Measurements from ENCODE around the gene ADAMTS2.
"Not testable (repeated sequence)": the region's sequence is repeated elsewhere in the genome, so short reads cannot be mapped to it uniquely, and the experiment has no call there.

ADAMTS2 gene

DNA sequence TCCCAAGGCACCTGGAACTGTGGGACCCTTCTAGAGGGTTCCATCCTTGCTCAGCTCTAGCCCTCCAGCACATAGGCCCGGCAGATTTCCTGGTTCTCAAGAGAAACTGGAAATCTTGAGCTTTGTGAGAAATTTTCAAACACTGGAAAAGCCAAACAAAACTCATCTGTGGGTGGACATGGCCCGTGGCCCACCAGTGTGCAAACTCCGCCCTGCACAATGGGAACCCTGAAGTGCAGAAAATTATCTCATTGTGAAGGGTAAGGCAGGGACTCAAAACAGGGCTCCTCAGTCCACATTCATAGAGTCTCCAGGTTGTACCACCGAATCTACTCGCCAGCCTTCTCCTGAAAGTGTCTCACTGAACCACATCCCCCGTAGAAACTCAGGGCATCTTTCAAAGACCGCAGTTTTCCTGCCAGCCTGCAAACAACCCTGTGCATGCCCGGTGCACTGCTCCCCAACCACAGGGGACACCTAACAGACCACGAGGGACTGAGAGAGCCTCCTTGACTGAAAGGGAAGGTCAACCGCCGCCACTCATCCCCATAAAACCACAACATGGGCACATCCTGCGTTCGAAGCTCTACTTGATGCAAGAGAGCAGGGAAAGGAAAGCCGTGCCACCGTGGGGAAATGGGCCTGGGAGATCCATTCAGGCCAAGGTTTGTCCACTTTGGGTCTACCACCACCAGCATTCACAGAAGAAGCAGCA, 18.1 kb downstream of the ADAMTS2 start:
- in situ Hi-C loops (cut with MboI; ENCODE audit: low sequenced_read_pairs), result no loop called here

DNA sequence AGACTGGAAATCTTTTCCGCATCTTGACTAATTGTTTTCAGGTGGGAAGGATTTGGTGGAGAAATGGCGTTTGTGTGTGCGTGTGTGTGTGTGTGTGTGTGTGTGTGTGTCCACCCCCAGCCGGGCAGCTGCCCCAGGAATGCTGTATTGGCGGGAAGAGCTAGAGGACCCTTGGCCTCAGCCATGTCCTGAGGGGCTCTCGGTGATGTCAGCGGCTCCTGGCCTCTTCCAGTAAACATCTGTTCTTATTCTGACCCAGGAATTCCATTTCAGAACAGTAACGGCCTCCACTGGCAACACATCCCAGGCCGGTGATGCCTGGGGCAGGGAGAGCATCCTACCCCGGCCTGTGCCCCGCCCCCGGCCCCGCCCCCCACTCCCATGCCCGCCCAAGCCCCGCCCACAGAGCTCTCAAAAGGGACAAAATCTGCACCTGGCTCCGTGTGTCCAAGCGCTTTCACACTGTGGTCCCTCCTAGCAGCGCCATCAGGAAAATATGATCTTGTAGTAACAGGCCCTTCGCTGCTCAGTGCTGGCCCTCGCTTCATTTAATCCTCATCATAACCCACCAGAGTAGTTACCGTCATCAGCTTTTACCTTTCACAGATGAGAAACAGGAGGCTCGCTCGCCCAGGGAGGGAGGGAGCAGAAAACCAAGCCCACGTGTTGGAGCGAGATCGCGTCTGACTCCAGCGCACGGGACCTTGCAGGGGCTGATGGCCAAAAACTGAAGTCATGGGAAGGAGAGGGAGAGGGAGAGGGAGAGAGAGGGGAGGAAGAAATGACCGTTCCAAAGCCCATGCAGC, 18.9 kb downstream of the ADAMTS2 start:
- in situ Hi-C loops (cut with MboI; ENCODE audit: low sequenced_read_pairs), result no loop called here

DNA sequence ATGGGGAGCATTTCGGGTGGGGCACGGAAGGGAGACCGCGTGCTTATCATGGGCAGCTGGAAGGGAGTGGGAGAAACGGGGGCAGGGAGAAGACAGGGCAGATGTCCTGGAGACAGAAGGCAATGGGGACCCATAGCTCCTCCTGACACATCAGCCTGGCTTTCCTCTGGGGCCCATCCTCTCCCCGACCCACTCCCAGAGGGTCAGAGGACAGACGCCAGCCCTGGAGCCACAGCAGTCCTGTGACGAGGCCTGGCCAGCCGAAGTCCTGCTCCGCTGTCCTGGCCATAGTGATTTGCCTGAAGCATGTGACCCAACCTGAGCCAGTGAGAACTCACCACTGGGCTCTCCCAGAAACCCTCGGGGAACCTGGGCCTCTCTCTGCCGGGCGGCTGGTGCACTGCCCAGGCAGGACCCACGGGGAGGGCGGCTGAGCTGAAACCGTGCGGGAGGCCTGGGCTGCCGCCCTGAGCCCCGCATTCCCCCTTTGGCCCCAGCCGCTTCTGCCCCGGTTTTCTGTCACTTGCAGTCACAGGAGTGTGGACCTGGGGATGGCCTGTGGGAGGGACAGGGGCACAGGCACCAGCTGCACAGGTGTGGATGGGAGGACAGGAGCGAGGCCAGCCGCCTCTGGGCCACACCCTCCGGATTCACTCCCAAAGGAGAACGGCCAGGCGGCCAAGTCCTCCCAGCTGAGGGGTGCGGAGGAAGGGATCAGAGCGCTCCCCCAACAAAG, 19.8 kb downstream of the ADAMTS2 start:
- in situ Hi-C loops (cut with MboI; ENCODE audit: low sequenced_read_pairs), result no loop called here

DNA sequence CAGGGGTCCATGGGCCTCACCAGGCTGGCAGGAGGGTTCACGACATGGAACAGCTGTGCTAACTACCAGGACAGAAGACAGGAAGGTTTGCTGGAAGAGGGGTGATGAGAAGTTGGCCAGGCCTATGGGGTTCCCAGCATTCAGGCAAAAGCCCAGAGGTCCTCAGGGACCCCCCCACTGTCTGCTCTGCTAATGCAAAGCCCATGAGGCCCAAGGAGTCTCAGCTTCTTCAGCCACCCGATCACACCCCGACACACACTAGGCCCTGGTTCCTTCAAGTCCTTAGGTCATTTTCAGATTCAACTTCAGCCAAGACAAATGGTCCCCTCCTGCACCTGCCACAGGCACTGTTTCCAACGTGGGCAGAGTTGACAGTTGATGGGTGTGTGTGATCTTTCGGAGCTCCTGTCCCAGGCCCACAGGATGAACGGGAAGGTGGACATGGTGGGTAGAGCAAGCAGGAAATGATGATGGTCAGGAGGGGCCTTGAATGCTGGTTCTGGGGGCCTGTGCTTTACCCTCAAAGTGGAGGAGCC, 20.4 kb downstream of the ADAMTS2 start:
- in situ Hi-C loops (cut with MboI; ENCODE audit: low sequenced_read_pairs), result no loop called here

DNA sequence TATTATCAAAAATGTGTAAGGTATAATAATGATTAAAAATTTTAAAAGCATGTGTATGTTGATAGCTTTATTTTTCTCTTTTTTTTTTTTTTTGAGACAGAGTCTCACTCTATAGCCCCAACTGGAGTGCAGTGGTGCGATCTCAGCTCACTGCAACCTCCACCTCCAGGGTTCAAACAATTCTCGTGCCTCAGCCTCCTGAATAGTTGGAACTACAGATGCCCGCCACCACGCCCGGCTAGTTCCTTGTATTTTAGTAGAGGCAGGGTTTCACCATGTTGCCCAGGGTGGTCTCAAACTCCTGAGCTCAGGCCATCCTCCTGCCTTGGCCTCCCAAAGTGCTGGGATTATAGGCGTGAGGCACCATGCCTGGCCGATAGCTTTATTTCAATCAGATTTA, 20.9 kb downstream of the ADAMTS2 start:
- in situ Hi-C loops (cut with MboI; ENCODE audit: low sequenced_read_pairs), result not testable (repeated sequence)

DNA sequence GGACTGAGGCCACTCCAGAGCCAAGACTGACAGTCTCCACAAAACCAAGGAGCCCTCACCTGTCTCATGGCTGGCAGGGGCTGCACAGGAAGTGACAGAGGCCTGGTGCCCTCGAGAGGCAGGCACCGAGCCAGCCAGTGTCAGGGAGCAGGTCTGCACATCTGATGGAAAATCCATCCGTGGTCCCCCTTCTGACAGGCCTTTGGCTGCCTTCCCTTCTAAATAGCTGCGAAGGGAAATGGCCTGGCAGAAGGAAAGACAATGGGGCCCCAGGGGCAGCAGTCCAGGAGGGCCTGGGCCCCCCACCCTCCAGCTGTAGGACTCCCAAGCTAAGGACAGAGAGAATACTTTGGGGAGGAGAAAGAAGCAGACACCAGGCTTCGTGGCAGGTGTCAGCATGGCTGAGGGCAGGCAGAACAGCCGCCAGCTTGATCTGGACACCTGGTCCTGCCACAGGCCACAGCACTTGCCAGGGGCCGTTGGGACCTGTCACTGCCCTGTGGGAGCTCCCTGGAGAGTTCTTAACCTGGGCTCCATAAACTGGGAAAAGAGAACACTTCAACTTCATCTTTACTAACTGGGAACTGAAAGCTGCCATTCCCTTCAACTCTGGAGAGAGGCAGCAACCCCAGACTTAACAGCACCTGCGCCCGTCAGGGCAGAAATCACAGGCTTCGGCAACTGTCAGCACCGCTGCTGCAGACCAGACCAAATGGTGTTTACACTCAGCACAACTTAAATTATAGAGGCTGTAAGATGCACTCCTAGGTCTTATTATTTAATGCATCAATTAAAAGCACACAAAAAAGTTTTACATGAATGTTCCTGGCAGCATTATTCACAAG, 22.0 kb downstream of the ADAMTS2 start:
- in situ Hi-C loops (cut with MboI; ENCODE audit: low sequenced_read_pairs), result no loop called here

DNA sequence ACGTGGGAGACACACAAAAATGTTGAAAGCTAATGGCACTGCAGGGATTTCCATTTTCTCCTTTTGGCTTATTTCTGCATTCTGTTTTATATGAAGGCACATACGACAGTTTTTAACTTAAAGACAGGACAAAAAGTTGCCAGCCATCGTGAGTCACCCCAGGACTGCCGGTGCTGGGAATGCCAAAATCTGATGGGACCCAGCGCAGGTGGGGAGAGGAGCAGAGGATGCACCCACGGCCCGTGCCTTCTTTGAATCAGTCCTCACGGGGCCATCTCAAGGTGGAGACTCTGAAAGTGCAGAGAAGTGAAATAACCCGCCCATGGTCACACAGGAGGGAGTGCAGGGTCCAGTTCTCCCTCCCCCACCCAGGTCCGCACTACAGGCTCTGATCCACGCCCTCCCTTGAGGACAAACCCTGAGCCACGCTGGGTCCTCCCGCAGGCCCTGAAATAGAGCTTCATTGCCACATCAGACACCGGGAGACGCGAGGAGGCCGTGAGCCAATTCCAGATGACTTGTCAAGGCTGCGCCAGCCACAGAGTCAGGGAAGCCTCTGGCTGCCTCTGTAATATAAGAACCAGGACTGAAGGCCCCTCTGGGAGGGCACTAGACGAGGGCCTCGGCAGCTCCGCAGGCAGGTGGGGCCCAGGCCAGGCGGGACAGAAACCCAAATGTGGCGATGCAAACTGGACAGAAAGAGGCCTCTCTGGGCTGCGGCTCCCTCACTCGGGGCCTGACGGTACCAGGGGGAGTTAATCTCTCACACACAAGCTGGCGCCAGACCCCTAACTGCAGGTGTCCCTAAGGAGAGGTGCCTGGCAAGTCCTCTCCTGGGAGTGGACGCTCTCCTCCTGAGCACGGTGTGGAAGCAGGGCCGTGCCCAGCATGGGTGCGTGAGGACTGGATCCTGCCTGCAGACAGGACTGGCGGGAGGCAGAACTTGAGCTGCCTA, 22.9 kb downstream of the ADAMTS2 start:
- in situ Hi-C loops (cut with MboI; ENCODE audit: low sequenced_read_pairs), result no loop called here

DNA sequence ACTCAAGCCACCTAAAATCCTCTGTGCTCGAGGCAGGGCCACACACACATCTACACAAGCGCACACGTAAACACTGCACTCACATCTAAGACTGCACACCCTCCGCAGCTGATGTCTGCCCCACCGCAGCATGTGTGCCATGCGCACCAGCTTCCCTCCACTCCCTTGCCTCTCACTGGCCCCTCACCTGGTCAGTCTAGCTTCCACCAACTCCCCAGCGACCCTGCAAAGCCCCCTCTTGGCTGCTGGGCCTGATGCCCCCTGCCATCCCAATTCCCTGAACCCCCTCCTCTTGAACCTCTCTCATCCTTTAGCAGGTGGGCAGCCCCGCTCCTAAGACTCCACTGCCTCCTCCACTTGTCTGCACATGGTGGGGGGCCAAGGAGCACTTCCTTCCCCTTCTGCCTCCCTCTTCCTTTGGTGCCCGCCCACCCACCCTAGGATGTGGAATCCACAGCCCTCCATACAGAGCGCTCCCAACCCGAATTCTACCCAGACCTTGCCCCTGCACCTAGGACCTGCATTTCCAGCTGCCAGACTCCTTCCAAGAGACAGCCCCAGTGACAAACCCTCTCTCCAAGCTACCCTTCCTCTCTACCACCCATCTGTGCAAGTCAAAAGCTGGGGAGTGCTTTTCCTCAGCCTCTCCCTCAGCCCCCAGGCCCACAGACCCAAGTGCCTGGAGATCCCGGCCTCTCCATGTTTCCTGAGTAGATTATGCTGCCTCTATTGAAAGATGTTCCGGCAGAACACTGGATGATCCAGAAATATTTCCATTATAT, 23.9 kb downstream of the ADAMTS2 start:
- in situ Hi-C loops (cut with MboI; ENCODE audit: low sequenced_read_pairs), result no loop called here

DNA sequence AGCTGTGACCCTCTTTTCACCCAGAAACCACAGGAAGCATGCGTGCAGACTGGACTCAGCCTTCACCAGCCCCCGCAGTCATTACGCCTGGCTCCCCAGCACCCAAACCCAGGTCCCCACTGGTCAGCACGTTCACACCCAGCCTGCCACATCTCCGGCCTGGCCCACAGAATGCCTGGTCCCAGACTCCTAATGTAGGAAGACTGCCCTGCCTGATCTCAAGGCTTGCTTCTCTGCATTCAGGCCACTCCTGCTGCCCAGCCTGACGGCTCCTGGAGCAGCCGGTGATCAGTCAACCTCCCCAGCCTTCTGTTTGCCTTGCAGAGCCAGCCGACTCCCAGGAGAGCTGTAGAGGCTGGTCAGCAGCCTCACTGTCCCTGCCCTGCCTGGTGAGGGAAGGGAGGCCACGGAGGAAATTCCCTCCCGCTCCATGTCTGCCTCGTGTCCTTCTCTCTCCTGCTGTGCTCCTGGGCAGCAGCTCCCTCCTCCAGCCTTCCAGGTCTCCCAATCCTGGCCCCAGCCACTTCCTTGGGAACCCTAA, 25.4 kb downstream of the ADAMTS2 start:
- in situ Hi-C loops (cut with MboI; ENCODE audit: low sequenced_read_pairs), result no loop called here

DNA sequence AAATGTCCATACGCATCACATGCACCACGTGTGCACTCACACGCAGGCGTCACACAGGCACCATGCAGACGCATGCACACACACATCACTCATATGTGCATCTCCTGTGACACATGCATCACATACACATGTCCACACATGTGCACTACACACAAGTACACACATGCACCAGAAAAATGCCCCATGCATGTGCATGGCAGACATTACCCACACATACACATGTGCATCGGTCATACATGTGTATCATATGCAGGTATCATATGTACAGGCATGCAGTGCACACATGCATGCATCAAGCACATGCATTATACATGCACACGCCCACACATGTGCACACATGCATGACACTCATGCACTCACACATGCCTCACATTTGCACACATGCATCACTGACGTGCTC, 26.1 kb downstream of the ADAMTS2 start:
- in situ Hi-C loops (cut with MboI; ENCODE audit: low sequenced_read_pairs), result no loop called here

DNA sequence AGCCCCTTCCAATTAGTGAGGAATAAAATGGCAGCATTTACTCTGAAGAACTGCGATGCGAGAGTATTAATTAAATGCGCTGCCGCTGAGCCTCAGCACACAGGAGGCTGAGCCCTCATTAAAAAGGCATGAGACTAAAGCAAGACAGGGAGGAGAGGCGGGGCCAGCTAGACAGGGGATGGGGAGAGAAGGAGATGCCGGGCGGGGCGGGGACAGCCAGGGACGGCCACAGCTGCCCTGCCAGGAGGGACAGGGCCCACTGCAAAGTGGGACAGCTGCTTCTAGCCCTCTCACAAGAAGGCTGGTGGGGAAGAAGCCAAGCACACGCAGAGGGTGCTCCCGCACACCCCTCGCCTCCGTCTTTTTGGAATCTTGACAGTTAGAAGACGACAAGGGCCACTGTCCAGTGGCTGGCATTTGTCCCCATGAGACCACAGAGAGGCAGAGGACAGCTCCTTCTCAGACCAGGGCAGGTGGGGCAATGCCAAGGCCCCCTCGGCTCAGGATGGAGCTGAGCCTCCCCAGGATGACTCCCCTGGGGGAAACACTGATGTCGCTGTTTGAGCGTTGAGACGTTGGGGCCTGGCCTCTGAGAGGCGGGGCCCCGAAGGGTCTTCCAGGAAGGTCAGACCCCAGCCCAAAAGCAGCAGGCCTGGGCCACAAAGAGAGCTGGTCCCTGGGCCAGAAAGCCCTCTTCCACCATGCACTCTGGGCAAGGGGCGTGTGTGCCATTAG, 26.9 kb downstream of the ADAMTS2 start:
- in situ Hi-C loops (cut with MboI; ENCODE audit: low sequenced_read_pairs), result no loop called here

DNA sequence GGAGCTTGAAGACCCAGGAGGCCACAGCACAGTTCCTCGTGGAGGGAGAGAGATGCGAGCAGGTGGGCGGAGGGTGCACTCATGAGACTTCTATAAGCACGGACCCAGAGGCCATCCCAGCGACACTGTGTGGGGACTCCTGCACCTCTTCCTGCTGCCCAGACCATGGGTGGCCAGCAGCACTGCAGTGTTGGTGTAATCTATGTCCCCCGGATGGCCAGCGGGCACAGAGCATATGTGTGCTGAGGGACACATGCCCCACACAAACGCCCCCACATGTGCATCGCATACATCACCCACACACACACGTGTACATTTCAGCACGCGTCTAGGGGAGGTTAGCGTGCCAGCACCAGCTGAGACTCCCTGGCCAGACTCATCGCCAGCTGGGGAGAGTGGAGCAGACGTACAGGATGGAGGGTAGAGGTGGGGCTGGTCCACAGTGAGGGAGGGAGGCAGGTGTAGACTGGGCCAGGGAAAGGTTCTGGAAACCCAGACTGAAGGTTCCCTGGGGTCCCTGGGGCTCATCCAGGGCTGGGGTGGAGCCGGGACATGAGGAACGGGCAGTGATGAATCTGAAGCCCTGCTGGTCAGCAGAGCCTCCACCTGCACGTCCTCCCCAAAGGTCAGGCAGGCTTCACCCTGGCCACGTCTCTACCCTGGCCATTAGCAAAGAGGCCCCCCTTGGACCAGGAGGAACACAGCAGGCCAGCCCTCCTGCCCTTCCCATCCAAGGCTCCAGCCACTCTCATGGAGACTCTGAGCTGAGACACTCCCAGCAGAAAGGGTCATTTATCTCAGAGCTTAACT, 27.6 kb downstream of the ADAMTS2 start:
- in situ Hi-C loops (cut with MboI; ENCODE audit: low sequenced_read_pairs), result no loop called here

DNA sequence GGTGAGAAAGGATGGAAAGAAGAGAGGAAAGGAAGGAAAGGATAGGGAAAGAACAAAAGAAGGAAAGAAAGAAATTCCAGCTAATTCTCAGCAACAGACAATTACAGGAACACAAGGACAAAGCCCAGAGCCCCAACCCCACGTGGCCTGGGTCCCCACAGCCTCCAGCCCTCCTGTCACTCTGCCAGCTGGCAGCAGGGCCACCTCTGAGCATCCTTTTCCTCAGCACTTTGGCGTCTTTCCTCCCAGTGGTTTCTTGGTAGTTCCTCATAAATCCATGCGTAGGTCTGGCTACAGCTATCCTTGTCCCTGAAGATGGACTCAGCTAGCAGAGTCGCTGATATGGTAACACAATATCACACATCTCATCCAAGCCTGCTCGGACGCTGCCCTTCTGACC, 28.3 kb downstream of the ADAMTS2 start:
- in situ Hi-C loops (cut with MboI; ENCODE audit: low sequenced_read_pairs), result no loop called here

DNA sequence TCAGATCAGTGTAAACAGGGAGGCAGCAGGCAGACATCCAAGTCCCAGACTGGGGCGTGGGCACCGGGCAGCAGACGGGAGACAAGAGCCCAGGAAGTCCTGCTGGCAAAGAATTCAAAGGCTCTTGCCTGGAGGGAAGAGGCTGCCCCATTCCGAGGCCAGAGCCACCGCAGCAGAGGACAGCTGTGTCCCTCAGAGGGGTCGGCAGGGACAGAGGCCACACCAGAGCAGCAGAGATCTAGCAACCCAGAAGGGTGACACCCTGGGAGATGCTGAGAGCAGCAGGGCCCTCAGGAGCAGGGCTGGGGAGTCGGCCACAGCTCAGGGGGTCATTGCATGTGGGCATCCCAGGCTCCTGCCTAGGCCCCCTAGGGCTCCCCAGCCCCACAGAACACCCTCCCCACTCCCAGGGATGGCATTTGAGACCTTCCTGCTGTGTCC, 29.1 kb downstream of the ADAMTS2 start:
- in situ Hi-C loops (cut with MboI; ENCODE audit: low sequenced_read_pairs), result no loop called here

DNA sequence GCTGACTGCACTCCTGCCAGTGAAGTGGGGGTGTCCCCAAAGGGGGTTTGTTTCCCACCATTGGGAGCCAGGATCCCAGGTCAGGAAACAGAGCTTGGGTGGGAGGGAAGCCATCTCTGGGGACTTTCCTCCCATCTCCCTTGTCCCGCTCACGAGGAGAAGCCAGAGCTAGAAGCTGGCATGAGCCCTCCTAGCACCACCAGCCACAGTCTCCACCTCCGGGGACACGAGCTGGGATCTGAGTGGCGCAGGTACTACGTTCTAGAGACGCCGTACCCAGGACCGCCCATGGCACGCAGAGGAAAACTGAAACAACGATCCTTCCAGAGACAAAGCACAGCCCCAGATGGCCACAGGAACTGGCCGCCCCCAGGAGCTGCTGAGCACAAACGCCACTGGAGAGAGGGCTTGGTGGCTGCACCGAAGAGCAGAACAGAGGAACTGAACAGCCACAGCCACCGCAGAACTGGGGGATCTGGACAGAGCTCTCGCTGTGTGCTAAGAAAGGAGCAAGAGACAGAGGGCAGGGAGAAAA, 29.8 kb downstream of the ADAMTS2 start:
- in situ Hi-C loops (cut with MboI; ENCODE audit: low sequenced_read_pairs), result no loop called here

DNA sequence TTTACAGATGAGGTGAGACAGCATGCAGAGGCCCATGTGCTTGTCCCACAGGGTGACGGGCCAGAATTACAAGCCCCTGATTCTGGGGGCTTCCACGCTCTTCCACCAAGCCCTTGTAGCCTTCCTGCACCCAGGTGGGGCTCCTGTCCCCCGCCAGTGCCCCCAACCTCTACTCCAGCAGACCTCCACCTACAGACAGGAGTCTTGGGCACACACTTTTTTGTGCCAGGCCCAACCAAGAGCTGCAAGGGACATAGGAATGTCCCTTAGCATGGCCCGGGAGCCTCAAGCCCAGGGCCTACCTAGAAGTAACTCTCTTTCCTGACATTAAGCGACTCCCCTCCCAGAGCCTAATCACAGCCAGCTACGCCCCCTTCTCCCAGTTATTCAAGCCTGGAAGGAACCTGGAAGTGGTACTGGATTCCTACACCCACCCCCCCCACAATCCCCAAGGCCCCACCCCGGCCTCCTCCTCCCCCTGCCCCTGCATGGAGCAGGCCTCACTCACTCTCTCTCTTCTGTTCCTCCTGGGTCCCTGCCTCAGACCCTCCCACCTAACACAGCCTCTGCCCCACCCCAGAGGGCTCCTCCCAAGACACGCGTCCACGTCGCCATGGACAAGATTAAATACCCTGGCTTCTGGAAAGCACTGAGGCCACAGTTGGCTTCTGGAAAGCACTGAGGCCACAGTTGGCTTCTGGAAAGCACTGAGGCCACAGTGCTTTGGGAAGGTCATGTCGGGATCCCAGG, 30.5 kb downstream of the ADAMTS2 start:
- in situ Hi-C loops (cut with MboI; ENCODE audit: low sequenced_read_pairs), result no loop called here

Measured in hTERT RPE-1 (cell line).